Kidney (tissue), 14 donors: ENCODE results near the gene SCART1. TPM values are rescaled to one million over a fixed set of nuclear protein-coding genes. Genes with fewer than 3 reads are reported as not detected.
"Not testable (repeated sequence)": the region's sequence is repeated elsewhere in the genome, so short reads cannot be mapped to it uniquely, and the experiment has no call there.

Source experiments
- DNase-seq, 5 donors: peaks; one replicate each; pipeline ENCODE4 v3.0.0-alpha.2; 2013 to 2020
- FAIRE-seq: peaks from 2 replicates; lab custom pipeline; 2012; peaks lifted over from hg19 to GRCh38; lab: Jason Lieb, UNC
- H3K27ac ChIP-seq, 2 donors: one replicate each; pipeline ENCODE4 v1.7.0; 2013; ENCODE audit warnings: low read depth in 2 of 2, low read length in 2 of 2, inconsistent platforms in 1 of 2
- H3K27me3 ChIP-seq: one replicate; pipeline ENCODE4 v1.7.1; 2013; ENCODE audit warnings: low read length, inconsistent platforms; ENCODE audit not compliant: control insufficient read depth, insufficient read depth
- H3K36me3 ChIP-seq, 3 donors: one replicate each; pipeline versions ENCODE4 v1.7.0 to v1.7.1; 2013; ENCODE audit warnings: low read length in 3 of 3, control low read depth in 1 of 3, inconsistent platforms in 1 of 3; ENCODE audit not compliant: insufficient read depth in 3 of 3, control insufficient read depth in 2 of 3
- H3K4me1 ChIP-seq, 3 donors: one replicate each; pipeline versions ENCODE4 v1.7.0 to v1.7.1; 2013; ENCODE audit warnings: low read length in 3 of 3, inconsistent platforms in 1 of 3, low read depth in 1 of 3; ENCODE audit not compliant: control insufficient read depth in 2 of 3, insufficient read depth in 2 of 3
- H3K4me3 ChIP-seq, 3 donors: one replicate each; pipeline versions ENCODE4 v1.7.0 to v1.8.1; 2013; ENCODE audit warnings: low read length in 3 of 3, control low read depth in 1 of 3, inconsistent platforms in 1 of 3
- H3K9ac ChIP-seq, 3 donors: one replicate each; pipeline versions ENCODE4 v1.7.0 to v1.7.1; 2013; ENCODE audit warnings: low read length in 3 of 3, control low read depth in 1 of 3, inconsistent platforms in 1 of 3
- H3K9me3 ChIP-seq, 3 donors: one replicate each; pipeline versions ENCODE4 v1.7.0 to v1.7.1; 2013; ENCODE audit warnings: low read length in 3 of 3, control low read depth in 1 of 3, inconsistent platforms in 1 of 3; ENCODE audit not compliant: control insufficient read depth in 2 of 3, insufficient read depth in 1 of 3
- CTCF ChIP-seq: IDR thresholded peaks from 3 replicates; pipeline ENCODE4 v1.5.1; 2012; ENCODE audit warnings: mild to moderate bottlenecking, moderate library complexity, borderline replicate concordance; ENCODE audit not compliant: insufficient read depth; ENCODE audit errors: extremely low read depth
- intact Hi-C: fragments of 100-400 bp; cut with DNase I; formaldehyde crosslinking; loops from one replicate; pipeline ENCODE4 v1.11.1; 2022
- polyA plus RNA-seq: library from polyadenylated mRNA; stranded (reverse); fragments of 350-450 nt; fragmentation: Illumina TruSeq; extraction: RNeasy Lipid Tissue Mini Kit (QIAGEN cat#74804); gene quantifications from one replicate; pipeline ENCODE4 v1.2.3, GENCODE V29; 2014; ENCODE audit warnings: low read depth, low replicate concordance; ENCODE audit not compliant: insufficient read depth
- total RNA-seq: library from RNA; stranded (reverse); fragmentation: NEBNext Ultra II Directional; extraction: Animal tissue kit (Norgen Biotek cat#: 25700); gene quantifications from one replicate; pipeline ENCODE4 v1.2.1, GENCODE V29; 2021
- donor health status: control.
- donor health status: control.
- donor health status: control.
- donor health status: control.
- donor health status: control.
- donor health status: DM: yes; HTN: yes; CAD: no.
- donor health status: Normal renal cell carcinoma (clear cell type).

SCART1 gene
- total and polyA plus RNA-seq, 2 donors from 2014 or later: 0.37 to 3.9 TPM

GRCh38 chr10:133438711-133439273 is 15.0 kb upstream of the SCART1 start:
- TF ChIP-seq CTCF: no peak
- Histone ChIP-seq H3K27me3 (no peaks in the 10 kb centered on the region), H3K36me3 (no peaks in the 10 kb centered on the region), H3K9me3 (no peaks in the 10 kb centered on the region), H3K27ac (no peak overlapping the region), H3K4me3 (no peak overlapping the region), H3K9ac (no peak overlapping the region), H3K4me1 (no peaks in the 10 kb centered on the region)
- no peak for FAIRE-seq
- intact Hi-C loops: no loop called here
- DNase-seq: no peak

GRCh38 chr10:133439517-133440461 is 14.0 kb upstream of the SCART1 start:
- Histone ChIP-seq H3K9me3 (no peaks in the 10 kb centered on the region), H3K27me3 (no peaks in the 10 kb centered on the region), H3K36me3 (no peaks in the 10 kb centered on the region), H3K4me1 (no peaks in the 10 kb centered on the region), H3K9ac (no peak overlapping the region), H3K27ac (no peak overlapping the region), H3K4me3 (no peak overlapping the region)
- DNase-seq (no peak), FAIRE-seq (no peak)
- no peak for TF ChIP-seq CTCF
- intact Hi-C loops: no loop called here

GRCh38 chr10:133440633-133441285 is 13.0 kb upstream of the SCART1 start:
- Histone ChIP-seq H3K27me3 (no peaks in the 10 kb centered on the region), H3K27ac (no peak overlapping the region), H3K4me3 (no peak overlapping the region), H3K9ac (no peak overlapping the region), H3K4me1 (no peaks in the 10 kb centered on the region), H3K9me3 (no peaks in the 10 kb centered on the region), H3K36me3 (no peaks in the 10 kb centered on the region)
- no peak for TF ChIP-seq CTCF
- FAIRE-seq (no peak), DNase-seq (no peak)
- intact Hi-C loops: no loop called here

GRCh38 chr10:133441356-133441755 is 12.4 kb upstream of the SCART1 start:
- not testable (repeated sequence) for H3K4me3 ChIP-seq, FAIRE-seq, H3K4me1 ChIP-seq

More at GRCh38 chr10:133441356-133441755, 12.4 kb upstream of the SCART1 start:
- H3K9me3 ChIP-seq, intact Hi-C loops, H3K27me3 ChIP-seq, DNase-seq, H3K36me3 ChIP-seq, H3K9ac ChIP-seq, H3K27ac ChIP-seq: not testable (repeated sequence)
